ENCODE results near the gene NHERF2.

Gene NHERF2

GRCh38 chr16:2054543-2055245, 28.0 kb downstream of the NHERF2 start:
- in situ Hi-C loops (cut with MboI; ENCODE audit: low sequenced_read_pairs): no loop called here

GRCh38 chr16:2056077-2056476, 29.4 kb downstream of the NHERF2 start:
- in situ Hi-C loops (cut with MboI; ENCODE audit: low sequenced_read_pairs): no loop called here

- in situ Hi-C loops (cut with MboI; ENCODE audit: low sequenced_read_pairs): no loop called here
Observed at GRCh38 chr16:2056681-2057407, 30.1 kb downstream of the NHERF2 start.

GRCh38 chr16:2057438-2057837, 30.7 kb downstream of the NHERF2 start:
- in situ Hi-C loops (cut with MboI; ENCODE audit: low sequenced_read_pairs): no loop called here

- in situ Hi-C loops (cut with MboI; ENCODE audit: low sequenced_read_pairs): no loop called here
Observed at GRCh38 chr16:2058420-2058819, 31.7 kb downstream of the NHERF2 start.

GRCh38 chr16:2058872-2059271, 32.2 kb downstream of the NHERF2 start:
- in situ Hi-C loops (cut with MboI; ENCODE audit: low sequenced_read_pairs): no loop called here

GRCh38 chr16:2060346-2060745, 33.6 kb downstream of the NHERF2 start:
- in situ Hi-C loops (cut with MboI; ENCODE audit: low sequenced_read_pairs): no loop called here

- in situ Hi-C loops (cut with MboI; ENCODE audit: low sequenced_read_pairs): no loop called here
Observed at GRCh38 chr16:2061023-2061422, 34.3 kb downstream of the NHERF2 start.

GRCh38 chr16:2061526-2061925, 34.8 kb downstream of the NHERF2 start:
- in situ Hi-C loops (cut with MboI; ENCODE audit: low sequenced_read_pairs): no loop called here

- in situ Hi-C loops (cut with MboI; ENCODE audit: low sequenced_read_pairs): no loop called here
Observed at GRCh38 chr16:2062801-2063200, 36.1 kb downstream of the NHERF2 start.

- in situ Hi-C loops (cut with MboI; ENCODE audit: low sequenced_read_pairs): no loop called here
Observed at GRCh38 chr16:2063861-2064260, 37.2 kb downstream of the NHERF2 start.

- in situ Hi-C loops (cut with MboI; ENCODE audit: low sequenced_read_pairs): no loop called here
Observed at GRCh38 chr16:2064368-2064945, 37.8 kb downstream of the NHERF2 start.

- in situ Hi-C loops (cut with MboI; ENCODE audit: low sequenced_read_pairs): no loop called here
Observed at GRCh38 chr16:2066139-2066538, 39.4 kb downstream of the NHERF2 start.

- in situ Hi-C loops (cut with MboI; ENCODE audit: low sequenced_read_pairs): no loop called here
Observed at GRCh38 chr16:2070576-2071453, 44.1 kb downstream of the NHERF2 start.

- in situ Hi-C loops (cut with MboI; ENCODE audit: low sequenced_read_pairs): no loop called here
Observed at GRCh38 chr16:2071454-2072202, 44.9 kb downstream of the NHERF2 start.

- in situ Hi-C loops (cut with MboI; ENCODE audit: low sequenced_read_pairs): no loop called here
Observed at GRCh38 chr16:2072926-2073325, 46.2 kb downstream of the NHERF2 start.

GRCh38 chr16:2074071-2074470, 47.4 kb downstream of the NHERF2 start:
- in situ Hi-C loops (cut with MboI; ENCODE audit: low sequenced_read_pairs): no loop called here

GRCh38 chr16:2075631-2076030, 48.9 kb downstream of the NHERF2 start:
- in situ Hi-C loops (cut with MboI; ENCODE audit: low sequenced_read_pairs): no loop called here

- in situ Hi-C loops (cut with MboI; ENCODE audit: low sequenced_read_pairs): no loop called here
Observed at GRCh38 chr16:2076072-2076865, 49.6 kb downstream of the NHERF2 start.

- in situ Hi-C loops (cut with MboI; ENCODE audit: low sequenced_read_pairs): no loop called here
Observed at GRCh38 chr16:2077016-2077415, 50.3 kb downstream of the NHERF2 start.

All from HL-60/S4 (cell line).